OCI-LY1 (cell line): ENCODE results near the gene SAMD1.

Experiments
- H2AFZ ChIP-seq: fragments of 200-600 bp; sonication (generic), shearing (Covaris generic); 2 replicates; pipeline ENCODE4 v1.6.0; 2014; ENCODE audit warnings: antibody characterized with exemption, mild to moderate bottlenecking, low read length
- H3F3A ChIP-seq: fragments of 200-600 bp; sonication (generic), shearing (Covaris generic); 2 replicates; pipeline ENCODE4 v1.6.0; 2014; ENCODE audit warnings: mild to moderate bottlenecking, antibody characterized with exemption, low read length, moderate library complexity; ENCODE audit not compliant: insufficient read depth
- H3K27ac ChIP-seq: fragments of 200-600 bp; sonication (generic); 2 replicates; pipeline ENCODE4 v1.5.1; 2014; ENCODE audit warnings: low read length, mixed run types, mild to moderate bottlenecking, low read depth; ENCODE audit not compliant: poor library complexity, severe bottlenecking
- H3K27me3 ChIP-seq: fragments of 200-600 bp; sonication (generic); 2 replicates; pipeline ENCODE4 v1.6.0; 2014; ENCODE audit warnings: antibody characterized with exemption, mild to moderate bottlenecking, low read length, moderate library complexity; ENCODE audit not compliant: insufficient read depth
- H3K36me3 ChIP-seq: fragments of 200-600 bp; sonication (generic); 2 replicates; pipeline ENCODE4 v1.6.1; 2014; ENCODE audit warnings: mild to moderate bottlenecking, antibody characterized with exemption, low read length, moderate library complexity, mixed read lengths; ENCODE audit not compliant: insufficient read depth
- H3K4me1 ChIP-seq: fragments of 200-600 bp; sonication (generic); 2 replicates; pipeline ENCODE4 v1.5.1; 2014; ENCODE audit warnings: mild to moderate bottlenecking, low read length, moderate library complexity; ENCODE audit not compliant: insufficient read depth, severe bottlenecking
- H3K4me2 ChIP-seq: fragments of 200-600 bp; sonication (generic), shearing (Covaris generic); 2 replicates; pipeline ENCODE4 v1.6.1; 2014; ENCODE audit warnings: low read length
- H3K4me3 ChIP-seq: fragments of 200-600 bp; sonication (generic); 2 replicates; pipeline ENCODE4 v1.5.1; 2014; ENCODE audit warnings: low read length, low read depth, mild to moderate bottlenecking, mixed read lengths; ENCODE audit not compliant: poor library complexity, severe bottlenecking
- H3K79me2 ChIP-seq: fragments of 200-600 bp; shearing (Covaris generic); 2 replicates; pipeline ENCODE4 v1.6.1; 2016; ENCODE audit warnings: mixed run types, low read length, mixed read lengths; ENCODE audit not compliant: insufficient read depth
- H3K9ac ChIP-seq: fragments of 200-600 bp; sonication (generic), shearing (Covaris generic); 2 replicates; pipeline ENCODE4 v1.6.1; 2014; ENCODE audit warnings: mild to moderate bottlenecking, low read length, mixed read lengths
- H3K9me2 ChIP-seq: fragments of 200-600 bp; sonication (generic), shearing (Covaris generic); 2 replicates; pipeline ENCODE4 v1.6.1; 2014; ENCODE audit warnings: low read depth, mild to moderate bottlenecking, low read length, mixed read lengths
- H3K9me3 ChIP-seq: fragments of 200-600 bp; shearing (Covaris generic); 2 replicates; pipeline ENCODE4 v1.6.1; 2014; ENCODE audit warnings: low read length, mixed read lengths
- H4K20me1 ChIP-seq: fragments of 200-600 bp; sonication (generic), shearing (Covaris generic); 2 replicates; pipeline ENCODE4 v1.6.0; 2016; ENCODE audit warnings: mild to moderate bottlenecking, low read length; ENCODE audit not compliant: insufficient read depth
- EZH2 ChIP-seq: fragments of 200-600 bp; sonication (generic), shearing (Covaris generic); IDR thresholded peaks from 2 replicates; pipeline ENCODE4 v1.8.0; 2017; ENCODE audit warnings: borderline replicate concordance, mixed run types, mild to moderate bottlenecking, antibody characterized with exemption, low read length, moderate library complexity, mixed read lengths
- TF ChIP-seq, protein P1 (sequence below): fragments of 200-600 bp; sonication (generic), shearing (Covaris generic); IDR thresholded peaks from 2 replicates; pipeline ENCODE4 v1.5.1; 2017; ENCODE audit warnings: mild to moderate bottlenecking, antibody characterized with exemption, low read length, moderate library complexity, mixed read lengths

Gene SAMD1

GRCh38 chr19:14078411-14078810 is 12.1 kb downstream of the SAMD1 start:
- H3K4me3 ChIP-seq: no peak overlapping the region
- H3K9ac ChIP-seq: no peak overlapping the region
- H3F3A ChIP-seq: no peaks in the 10 kb centered on the region
- H3K4me2 ChIP-seq: no peak overlapping the region
- H3K27me3 ChIP-seq: no peaks in the 10 kb centered on the region
- no peak overlapping the region for H2AFZ ChIP-seq
- H3K9me3 ChIP-seq: no peaks in the 10 kb centered on the region
- no peaks in the 10 kb centered on the region for H3K9me2 ChIP-seq
- no peaks in the 10 kb centered on the region for H4K20me1 ChIP-seq
- peaks cover 36% of the 10 kb centered on the region for H3K4me1 ChIP-seq
- no peak for TF ChIP-seq EZH2
- TF ChIP-seq, protein P1, sequence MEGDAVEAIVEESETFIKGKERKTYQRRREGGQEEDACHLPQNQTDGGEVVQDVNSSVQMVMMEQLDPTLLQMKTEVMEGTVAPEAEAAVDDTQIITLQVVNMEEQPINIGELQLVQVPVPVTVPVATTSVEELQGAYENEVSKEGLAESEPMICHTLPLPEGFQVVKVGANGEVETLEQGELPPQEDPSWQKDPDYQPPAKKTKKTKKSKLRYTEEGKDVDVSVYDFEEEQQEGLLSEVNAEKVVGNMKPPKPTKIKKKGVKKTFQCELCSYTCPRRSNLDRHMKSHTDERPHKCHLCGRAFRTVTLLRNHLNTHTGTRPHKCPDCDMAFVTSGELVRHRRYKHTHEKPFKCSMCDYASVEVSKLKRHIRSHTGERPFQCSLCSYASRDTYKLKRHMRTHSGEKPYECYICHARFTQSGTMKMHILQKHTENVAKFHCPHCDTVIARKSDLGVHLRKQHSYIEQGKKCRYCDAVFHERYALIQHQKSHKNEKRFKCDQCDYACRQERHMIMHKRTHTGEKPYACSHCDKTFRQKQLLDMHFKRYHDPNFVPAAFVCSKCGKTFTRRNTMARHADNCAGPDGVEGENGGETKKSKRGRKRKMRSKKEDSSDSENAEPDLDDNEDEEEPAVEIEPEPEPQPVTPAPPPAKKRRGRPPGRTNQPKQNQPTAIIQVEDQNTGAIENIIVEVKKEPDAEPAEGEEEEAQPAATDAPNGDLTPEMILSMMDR: no peak
- H3K36me3 ChIP-seq: no peaks in the 10 kb centered on the region
- no peak overlapping the region for H3K27ac ChIP-seq
- no peaks in the 10 kb centered on the region for H3K79me2 ChIP-seq

GRCh38 chr19:14073925-14074838 is 16.4 kb downstream of the SAMD1 start:
- Histone ChIP-seq H3K4me2 (peak overlapping the region; percentile 71), H3K27ac (no peak overlapping the region), H3K27me3 (no peaks in the 10 kb centered on the region), H3K9ac (peak overlapping the region; percentile 48; the same call in 1 of the 2 replicates), H3K9me2 (no peaks in the 10 kb centered on the region), H3K9me3 (no peaks in the 10 kb centered on the region), H3F3A (no peaks in the 10 kb centered on the region), H3K4me3 (peak overlapping the region; percentile 58), H3K4me1 (peaks cover 30% of the 10 kb centered on the region), H3K36me3 (no peaks in the 10 kb centered on the region), H4K20me1 (no peaks in the 10 kb centered on the region), H3K79me2 (no peaks in the 10 kb centered on the region), H2AFZ (no peak overlapping the region)
- no peak for TF ChIP-seq EZH2
- TF ChIP-seq, protein P1: no peak

DNA sequence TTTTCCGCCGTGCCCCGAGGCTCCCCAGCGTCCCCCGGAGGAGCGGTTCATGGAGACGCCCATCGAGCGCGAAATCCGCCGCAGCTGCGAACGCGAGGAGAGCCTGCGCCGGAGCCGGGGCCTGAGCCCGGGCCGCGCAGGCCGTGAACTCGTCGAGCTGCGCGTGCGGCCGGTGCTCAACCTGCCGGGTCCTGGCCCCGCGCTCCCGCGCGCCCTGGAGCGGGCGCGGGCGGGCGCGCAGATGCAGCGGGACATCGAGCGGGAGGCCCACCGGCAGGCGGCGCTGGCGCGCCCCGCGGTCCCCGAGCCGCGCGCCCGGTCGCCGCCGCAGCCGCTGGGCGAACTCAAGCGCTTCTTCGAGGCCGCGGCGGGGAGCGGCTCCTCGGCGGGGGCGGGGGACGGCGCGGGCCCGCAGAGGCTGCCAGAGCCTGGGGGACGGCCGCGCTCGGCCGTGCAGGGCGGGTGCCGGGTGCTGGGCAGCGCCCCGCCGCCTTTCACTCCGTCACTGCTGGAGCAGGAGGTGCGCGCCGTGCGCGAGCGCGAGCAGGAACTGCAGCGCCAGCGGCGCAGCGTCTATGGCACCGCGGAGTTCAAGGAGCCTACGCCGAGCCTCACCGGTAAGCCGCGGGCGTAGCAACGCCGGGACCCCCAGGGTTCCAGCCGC is 17.2 kb downstream of the SAMD1 start:
- peaks cover 30% of the 10 kb centered on the region for H3K4me1 ChIP-seq

More for the DNA sequence above, 17.2 kb downstream of the SAMD1 start:
- Histone ChIP-seq H3K36me3 (no peaks in the 10 kb centered on the region), H3K27me3 (no peaks in the 10 kb centered on the region), H3K27ac (no peak overlapping the region), H3K9me2 (no peaks in the 10 kb centered on the region), H3K4me2 (peak overlapping the region; percentile 95), H3K9me3 (no peaks in the 10 kb centered on the region), H2AFZ (no peak overlapping the region), H3K79me2 (no peaks in the 10 kb centered on the region), H3F3A (no peaks in the 10 kb centered on the region), H4K20me1 (no peaks in the 10 kb centered on the region), H3K4me3 (peak overlapping the region; percentile 63), H3K9ac (peak overlapping the region; percentile 48; the same call in 1 of the 2 replicates)
- TF ChIP-seq, protein P1: peak; percentile 9; the same call in 1 of the 2 replicates
- no peak for TF ChIP-seq EZH2
